H1 (cell line): ENCODE results near the gene LDLRAD4. TPM values are rescaled to one million over a fixed set of nuclear protein-coding genes. Genes with fewer than 3 reads are reported as not detected.

Experiments
- CTCF ChIA-PET: fragments of 300-600 bp; sonication (Branson Sonifier 250); formaldehyde crosslinking; loops from one replicate; lab custom pipeline; 2021; ENCODE audit not compliant: partially characterized antibody; lab: Charles Lee
- POLR2A ChIA-PET: fragments of 300-600 bp; sonication (Branson Sonifier 250); formaldehyde crosslinking; loops from one replicate; lab custom pipeline; 2021; ENCODE audit warnings: inconsistent platforms; ENCODE audit not compliant: partially characterized antibody; lab: Charles Lee
- DNase-seq, 2 experiments: peaks; one replicate each; pipeline versions ENCODE4 v3.0.0 to v3.0.0-alpha.2; 2010 to 2022; ENCODE audit warnings: low spot score in 2 of 2, low read depth in 1 of 2, mixed read lengths in 1 of 2
- FAIRE-seq: peaks from 2 replicates; lab custom pipeline; 2011; peaks lifted over from hg19 to GRCh38; lab: Jason Lieb, UNC
- H2AFZ ChIP-seq: 2 replicates; pipeline ENCODE4 v1.8.1; 2012; ENCODE audit warnings: low read length, inconsistent platforms
- H2AK5ac ChIP-seq: 2 replicates; pipeline ENCODE4 v1.6.1; 2013; ENCODE audit warnings: low read depth, low read length
- H2BK120ac ChIP-seq: replicated peaks from 2 replicates; pipeline ENCODE3; 2013; ENCODE audit warnings: low read depth, low read length, inconsistent platforms
- H2BK12ac ChIP-seq: 2 replicates; pipeline ENCODE4 v1.6.1; 2013; ENCODE audit warnings: low read depth, low read length
- H2BK15ac ChIP-seq: 2 replicates; pipeline ENCODE4 v1.6.1; 2013; ENCODE audit warnings: low read length
- H2BK20ac ChIP-seq: 2 replicates; pipeline ENCODE4 v1.6.1; 2013; ENCODE audit warnings: low read length
- H2BK5ac ChIP-seq: 2 replicates; pipeline ENCODE4 v1.6.1; 2013; ENCODE audit warnings: low read depth, low read length
- H3K14ac ChIP-seq: 2 replicates; pipeline ENCODE4 v1.6.1; 2013; ENCODE audit warnings: inconsistent platforms; ENCODE audit not compliant: insufficient read length
- H3K18ac ChIP-seq: 2 replicates; pipeline ENCODE4 v1.6.1; 2013; ENCODE audit warnings: low read length; ENCODE audit errors: extremely low read depth
- H3K23ac ChIP-seq: 2 replicates; pipeline ENCODE4 v1.6.1; 2013; ENCODE audit warnings: inconsistent platforms; ENCODE audit not compliant: insufficient read length
- H3K23me2 ChIP-seq: 2 replicates; pipeline ENCODE4 v1.6.1; 2013; ENCODE audit warnings: low read depth, low read length
- H3K27ac ChIP-seq: 2 replicates; pipeline ENCODE4 v1.6.1; 2011; ENCODE audit warnings: low read depth, low read length, inconsistent platforms
- H3K27me3 ChIP-seq, 4 experiments: replicated peaks in 1 of 4; 1 replicate in 1 of 4; 2 replicates in 3 of 4; pipeline versions ENCODE4 v1.6.1 to v1.8.1; 2011 to 2013; ENCODE audit warnings: low read length in 3 of 4, mild to moderate bottlenecking in 3 of 4, inconsistent platforms in 2 of 4, mixed read lengths in 2 of 4, moderate library complexity in 1 of 4; ENCODE audit not compliant: control insufficient read depth in 3 of 4, insufficient read depth in 3 of 4; ENCODE audit errors: extremely low read depth in 1 of 4
- H3K36me3 ChIP-seq, 4 experiments: 2 replicates each; pipeline versions ENCODE4 v1.6.1 to v1.8.1; 2011 to 2013; ENCODE audit warnings: mild to moderate bottlenecking in 4 of 4, low read length in 3 of 4, moderate library complexity in 2 of 4, control low read depth in 1 of 4, inconsistent platforms in 1 of 4; ENCODE audit not compliant: insufficient read depth in 4 of 4, control insufficient read depth in 2 of 4
- H3K4ac ChIP-seq: replicated peaks from 2 replicates; pipeline ENCODE3; 2013; ENCODE audit warnings: low read length, low read depth, mixed read lengths, inconsistent platforms; ENCODE audit not compliant: insufficient read length
- H3K4me1 ChIP-seq, 4 experiments: replicated peaks in 1 of 4; 1 replicate in 1 of 4; 2 replicates in 3 of 4; pipeline versions ENCODE4 v1.6.1 to v1.8.1; 2011 to 2013; ENCODE audit warnings: low read length in 3 of 4, inconsistent platforms in 2 of 4, mixed read lengths in 1 of 4; ENCODE audit not compliant: insufficient read depth in 4 of 4, control insufficient read depth in 3 of 4
- H3K4me2 ChIP-seq, 2 experiments: 2 replicates each; pipeline versions ENCODE4 v1.6.1 to v1.8.1; 2011 to 2013; ENCODE audit warnings: low read depth in 2 of 2, low read length in 2 of 2, control low read depth in 1 of 2, inconsistent platforms in 1 of 2, mild to moderate bottlenecking in 1 of 2; ENCODE audit not compliant: insufficient read depth in 1 of 2
- H3K4me3 ChIP-seq, 4 experiments: fragments of 200-600, 300-600 bp in 1 of 4; sonication (generic), shearing (Covaris generic), sonication (Bioruptor Twin) in 1 of 4; 2 replicates each; pipeline versions ENCODE4 v1.5.1 to v1.8.1; 2011 to 2016; ENCODE audit warnings: low read length in 4 of 4, low read depth in 3 of 4, control low read depth in 2 of 4, inconsistent platforms in 2 of 4, mild to moderate bottlenecking in 2 of 4, mixed read lengths in 1 of 4, moderate library complexity in 1 of 4; ENCODE audit not compliant: insufficient read depth in 2 of 4; ENCODE audit errors: extremely low read depth in 1 of 4
- H3K56ac ChIP-seq: replicated peaks from 2 replicates; pipeline ENCODE3; 2013; ENCODE audit warnings: low read depth, mild to moderate bottlenecking, mixed read lengths, low read length, inconsistent platforms; ENCODE audit not compliant: insufficient read length
- H3K79me1 ChIP-seq: 2 replicates; pipeline ENCODE4 v1.6.1; 2013; ENCODE audit warnings: low read depth, low read length, control low read depth
- H3K79me2 ChIP-seq, 2 experiments: 2 replicates each; pipeline versions ENCODE4 v1.6.1 to v1.8.1; 2012 to 2013; ENCODE audit warnings: low read length in 2 of 2, mild to moderate bottlenecking in 2 of 2, inconsistent platforms in 1 of 2; ENCODE audit not compliant: insufficient read depth in 2 of 2, control insufficient read depth in 1 of 2
- H3K9ac ChIP-seq, 4 experiments: replicated peaks in 1 of 4; 1 replicate in 1 of 4; 2 replicates in 3 of 4; pipeline versions ENCODE4 v1.6.1 to v1.8.1; 2011 to 2013; ENCODE audit warnings: low read depth in 3 of 4, low read length in 3 of 4, control low read depth in 2 of 4, mild to moderate bottlenecking in 2 of 4, moderate library complexity in 2 of 4, inconsistent platforms in 1 of 4; ENCODE audit errors: extremely low read depth in 1 of 4
- H3K9me3 ChIP-seq, 2 experiments: 2 replicates each; pipeline versions ENCODE4 v1.6.1 to v1.8.1; 2012 to 2013; ENCODE audit warnings: mild to moderate bottlenecking in 2 of 2, moderate library complexity in 2 of 2, control low read depth in 1 of 2, inconsistent platforms in 1 of 2, low read depth in 1 of 2, low read length in 1 of 2, mixed read lengths in 1 of 2; ENCODE audit not compliant: insufficient read depth in 2 of 2
- H4K20me1 ChIP-seq, 2 experiments: replicated peaks in 1 of 2; 2 replicates each; pipeline versions ENCODE3 to v1.8.1; 2011 to 2013; ENCODE audit warnings: inconsistent platforms in 2 of 2, low read length in 2 of 2, mild to moderate bottlenecking in 1 of 2; ENCODE audit not compliant: insufficient read depth in 2 of 2, control insufficient read depth in 1 of 2
- H4K5ac ChIP-seq: 2 replicates; pipeline ENCODE4 v1.6.1; 2013; ENCODE audit warnings: low read length, low read depth, mixed read lengths, inconsistent platforms; ENCODE audit not compliant: insufficient read length
- H4K8ac ChIP-seq: 2 replicates; pipeline ENCODE4 v1.8.0; 2013; ENCODE audit warnings: mild to moderate bottlenecking, moderate library complexity, low read length, inconsistent platforms; ENCODE audit not compliant: insufficient read depth; ENCODE audit errors: extremely low read depth
- H4K91ac ChIP-seq: replicated peaks from 2 replicates; pipeline ENCODE3; 2013; ENCODE audit warnings: low read length, mixed read lengths, inconsistent platforms; ENCODE audit not compliant: insufficient read length
- CBX8 ChIP-seq: fragments of 300-800, 300-1000 bp; sonication (generic); IDR thresholded peaks from 2 replicates; pipeline ENCODE4 v1.7.1; 2016; ENCODE audit warnings: low read depth, low read length, borderline replicate concordance
- CEBPB ChIP-seq: IDR thresholded peaks from 2 replicates; pipeline ENCODE4 v1.6.1; 2012; ENCODE audit warnings: low read depth, low read length
- CHD1 ChIP-seq: IDR thresholded peaks from 2 replicates; pipeline ENCODE4 v1.6.1; 2012; ENCODE audit warnings: low read depth, low read length, improper control_type of control experiment
- EZH2 ChIP-seq: fragments of 200-600 bp; sonication (generic); IDR thresholded peaks from 2 replicates; pipeline ENCODE4 v1.7.1; 2012; ENCODE audit warnings: low read depth, mild to moderate bottlenecking, moderate library complexity, low read length, inconsistent platforms; ENCODE audit not compliant: severe bottlenecking
- HDAC2 ChIP-seq, 2 experiments: fragments of 300-600 bp in 1 of 2; sonication (generic) in 1 of 2; IDR thresholded peaks; 2 replicates each; pipeline ENCODE4 v1.6.1; 2011 to 2012; ENCODE audit warnings: low read depth in 2 of 2, low read length in 2 of 2, mild to moderate bottlenecking in 2 of 2, moderate library complexity in 2 of 2, borderline replicate concordance in 1 of 2, inconsistent platforms in 1 of 2
- HDAC6 ChIP-seq: IDR thresholded peaks from one replicate; pipeline ENCODE4 v1.7.1; 2012; ENCODE audit warnings: low read depth, mild to moderate bottlenecking, inconsistent platforms, low read length, moderate library complexity
- KDM1A ChIP-seq: fragments of 200-600, 300-600 bp; sonication (generic); IDR thresholded peaks from 2 replicates; pipeline ENCODE4 v1.7.1; 2016; ENCODE audit warnings: mild to moderate bottlenecking, low read length, borderline replicate concordance
- POLR2AphosphoS5 ChIP-seq: IDR thresholded peaks from 2 replicates; pipeline ENCODE4 v1.6.1; 2011; ENCODE audit warnings: low read depth, low read length
- RNF2 ChIP-seq: fragments of 200-900, 300-1000 bp; sonication (generic); IDR thresholded peaks from 2 replicates; pipeline ENCODE4 v1.7.1; 2016; ENCODE audit warnings: borderline replicate concordance, low read depth, mild to moderate bottlenecking, antibody characterized with exemption, low read length; ENCODE audit not compliant: poor library complexity, severe bottlenecking; ENCODE audit errors: missing control alignments
- RXRA ChIP-seq: IDR thresholded peaks from 2 replicates; pipeline ENCODE4 v1.6.1; 2011; ENCODE audit warnings: low read depth, mild to moderate bottlenecking, low read length, moderate library complexity; ENCODE audit not compliant: insufficient read depth
- SIRT6 ChIP-seq: IDR thresholded peaks from one replicate; pipeline ENCODE4 v1.7.1; 2012; ENCODE audit warnings: low read length, inconsistent platforms
- SRF ChIP-seq: IDR thresholded peaks from 2 replicates; pipeline ENCODE4 v1.6.1; 2011; ENCODE audit warnings: mild to moderate bottlenecking, low read depth, low read length, moderate library complexity
- TCF12 ChIP-seq: IDR thresholded peaks from 2 replicates; pipeline ENCODE4 v1.6.1; 2011; ENCODE audit warnings: low read depth, mild to moderate bottlenecking, low read length
- ZNF274 ChIP-seq: IDR thresholded peaks from 2 replicates; pipeline ENCODE4 v1.7.0; 2012; ENCODE audit warnings: low read length, borderline replicate concordance; ENCODE audit errors: extremely low read depth
- WGBS, 2 experiments: shearing (Covaris generic) in 1 of 2; methylation state at CpG; one replicate each; pipeline versions ENCODE4 v1.1.6 to v1.1.7; 2013 to 2015; ENCODE audit warnings: low lambda C conversion rate in 2 of 2, mixed read lengths in 2 of 2, inconsistent platforms in 1 of 2, low coverage in 1 of 2, missing lambda C conversion rate in 1 of 2; ENCODE audit not compliant: insufficient replicate concordance in 2 of 2, insufficient coverage in 1 of 2, insufficient read length in 1 of 2; ENCODE audit errors: extremely low coverage in 1 of 2, missing lambda C conversion rate in 1 of 2; 5-methylcytosine and 5-hydroxymethylcytosine counted together
- polyA plus RNA-seq, 7 experiments: library from polyadenylated mRNA; depleted of rRNA in 3 of 7; stranded (reverse) in 5 of 7; unstranded in 2 of 7; fragments of >200 nt in 5 of 7; fragments of 200-250 nt in 2 of 7; gene quantifications; 1 replicate in 5 of 7; 2 replicates in 1 of 7; 4 replicates in 1 of 7; pipeline versions ENCODE4 v1.2.1 to v1.2.3, GENCODE V29; 2011 to 2013; ENCODE audit warnings: missing spikeins in 2 of 7, mixed read lengths in 2 of 7
- total RNA-seq: library from RNA; stranded (reverse); fragmentation: NEBNext Ultra II Directional; extraction: Animal tissue kit (Norgen Biotek cat#: 25700); gene quantifications from 2 replicates; pipeline ENCODE4 v1.2.1, GENCODE V29; 2021

LDLRAD4 gene
- total and polyA plus RNA-seq, 2 of the 8 experiments (the other 6 are each of a cell fraction or from before 2014, with no cell fraction given), result 0.77 to 1.4 TPM

DNA sequence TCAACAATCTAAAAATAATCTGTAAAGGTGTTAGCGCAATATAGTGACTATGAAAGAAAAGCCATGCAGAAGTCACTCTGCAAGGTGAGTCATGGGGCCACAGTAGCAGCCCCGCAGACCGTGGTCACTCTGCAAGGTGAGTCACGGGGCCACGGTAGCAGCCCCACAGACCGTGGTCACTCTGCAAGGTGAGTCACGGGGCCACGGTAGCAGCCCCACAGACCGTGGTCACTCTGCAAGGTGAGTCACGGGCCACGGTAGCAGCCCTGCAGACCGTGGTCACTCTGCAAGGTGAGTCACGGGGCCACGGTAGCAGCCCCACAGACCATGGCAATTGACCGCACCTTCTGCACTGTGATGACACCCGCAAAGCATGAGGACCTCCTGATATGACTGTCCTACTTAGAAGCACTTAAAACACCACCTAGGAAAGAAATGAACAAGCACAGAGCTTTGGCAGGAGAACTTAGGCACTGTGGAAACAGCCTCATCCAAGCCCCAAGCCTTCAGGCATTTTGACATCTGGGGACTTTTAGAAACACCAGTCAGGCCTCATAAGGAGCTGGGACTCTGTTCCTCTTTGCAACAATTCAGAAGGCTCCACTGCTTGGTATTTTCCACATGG, 70.1 kb downstream of the LDLRAD4 start:
- no peak overlapping the region for H4K8ac ChIP-seq
- H2BK120ac ChIP-seq, result no peak overlapping the region
- H3K9me3 ChIP-seq, result no peaks in the 10 kb centered on the region
- no peak overlapping the region for H3K9ac ChIP-seq
- FAIRE-seq (no peak), DNase-seq (no peak)
- ChIA-PET POLR2A (no interaction called here), CTCF (interaction anchor here (0.6 to 1.0 kb wide), 2 partner anchors 68 to 341 kb away, joined by 3 read pairs; no protein-coding TSS in a partner anchor)
- H3K56ac ChIP-seq, result no peak overlapping the region
- H2AFZ ChIP-seq, result no peak overlapping the region
- no peaks in the 10 kb centered on the region for H3K79me2 ChIP-seq
- H2BK12ac ChIP-seq, result no peak overlapping the region
- H3K18ac ChIP-seq, result no peak overlapping the region
- H3K79me1 ChIP-seq, result no peaks in the 10 kb centered on the region
- no peak overlapping the region for H3K27ac ChIP-seq
- no peak overlapping the region for H2BK20ac ChIP-seq
- no peaks in the 10 kb centered on the region for H3K36me3 ChIP-seq
- 84% methylated on average over 14 of the region's 16 CpGs; no CpG with 5 or more reads in 1 of the 2 experiments for WGBS, 2 experiments
- no peak overlapping the region for H2BK5ac ChIP-seq
- H4K5ac ChIP-seq, result no peak overlapping the region
- H3K4me3 ChIP-seq, result no peak overlapping the region
- H4K20me1 ChIP-seq, result no peaks in the 10 kb centered on the region
- H2BK15ac ChIP-seq, result no peak overlapping the region
- no peak overlapping the region for H3K14ac ChIP-seq
- H2AK5ac ChIP-seq, result no peak overlapping the region
- H3K27me3 ChIP-seq, result no peaks in the 10 kb centered on the region
- H3K4me2 ChIP-seq, result no peak overlapping the region
- no peaks in the 10 kb centered on the region for H3K4me1 ChIP-seq
- H3K23ac ChIP-seq, result no peak overlapping the region
- no peak overlapping the region for H4K91ac ChIP-seq
- no peaks in the 10 kb centered on the region; the same call in 1 of the 2 replicates for H3K23me2 ChIP-seq
- no peak overlapping the region for H3K4ac ChIP-seq
- TF ChIP-seq CEBPB (no peak), SIRT6 (no peak), SRF (no peak), TCF12 (no peak), RNF2 (no peak), RXRA (no peak), CHD1 (no peak), ZNF274 (no peak), KDM1A (no peak), HDAC2 (IDR thresholded peaks at IDR 0.05; ENCODE audit: borderline replicate concordance in 1 of 2, low read depth in 2 of 2, low read length in 2 of 2) (no peak), POLR2AphosphoS5 (no peak), HDAC6 (no peak), CBX8 (no peak), EZH2 (no peak)
